Naive thymus-derived CD4-positive, alpha-beta T cell (primary cell): Measurements from ENCODE around the gene SMC1B. TPM values are rescaled to one million over a fixed set of nuclear protein-coding genes. Genes with fewer than 3 reads are reported as not detected.

ENCODE experiments used
- ATAC-seq: fragments of 150-1000 bp; cut with Tn5 transposase; 2 replicates; pipeline ENCODE4 v1.10.0; 2021; ENCODE audit warnings: mild to moderate bottlenecking, moderate library complexity
- CTCF ChIA-PET: fragments of 350-600 bp; sonication (Branson Sonifier 250); formaldehyde crosslinking; loops from one replicate; lab custom pipeline; 2021; ENCODE audit warnings: antibody characterized with exemption; lab: Charles Lee
- POLR2A ChIA-PET: fragments of 350-600 bp; sonication (Branson Sonifier 250); formaldehyde crosslinking; loops from one replicate; lab custom pipeline; 2021; ENCODE audit warnings: antibody characterized with exemption, inconsistent platforms; lab: Charles Lee
- DNase-seq, 9 donors: peaks; one replicate each; pipeline versions ENCODE4 v3.0.0 to v3.0.0-alpha.2; 2020 to 2022; ENCODE audit warnings: mixed read lengths in 1 of 9
- H3K27ac ChIP-seq: one replicate; pipeline ENCODE4 v1.7.0; 2013; ENCODE audit warnings: mild to moderate bottlenecking, low read depth, low read length, moderate library complexity
- H3K27me3 ChIP-seq, 2 donors: one replicate each; pipeline ENCODE4 v1.7.0; 2013; ENCODE audit warnings: low read length in 2 of 2, mild to moderate bottlenecking in 2 of 2, moderate library complexity in 2 of 2; ENCODE audit not compliant: control insufficient read depth in 2 of 2, insufficient read depth in 2 of 2
- H3K36me3 ChIP-seq, 3 experiments: 1 replicate in 2 of 3; 2 replicates in 1 of 3; pipeline ENCODE4 v1.7.0; 2013; ENCODE audit warnings: low read length in 3 of 3, mild to moderate bottlenecking in 3 of 3, moderate library complexity in 1 of 3; ENCODE audit not compliant: insufficient read depth in 3 of 3, control insufficient read depth in 2 of 3
- H3K4me1 ChIP-seq, 2 donors: one replicate each; pipeline ENCODE4 v1.7.0; 2013; ENCODE audit warnings: low read length in 2 of 2, mild to moderate bottlenecking in 2 of 2, moderate library complexity in 1 of 2; ENCODE audit not compliant: control insufficient read depth in 2 of 2, insufficient read depth in 2 of 2
- H3K4me3 ChIP-seq: 2 replicates; pipeline ENCODE4 v1.7.0; 2013; ENCODE audit warnings: mild to moderate bottlenecking, low read length
- H3K9me3 ChIP-seq, 3 experiments: 1 replicate in 2 of 3; 2 replicates in 1 of 3; pipeline ENCODE4 v1.7.0; 2013; ENCODE audit warnings: low read length in 3 of 3; ENCODE audit not compliant: control insufficient read depth in 2 of 3
- H3K27ac Mint-ChIP-seq, 9 donors: one replicate each; pipeline ENCODE4 v1.8.0; 2020 to 2022; ENCODE audit warnings: mixed read lengths in 9 of 9, mild to moderate bottlenecking in 8 of 9, moderate library complexity in 5 of 9, inconsistent platforms in 2 of 9
- H3K27me3 Mint-ChIP-seq, 5 donors: one replicate each; pipeline ENCODE4 v1.8.0; 2021 to 2022; ENCODE audit warnings: mixed read lengths in 5 of 5, mild to moderate bottlenecking in 1 of 5
- H3K36me3 Mint-ChIP-seq, 5 donors: one replicate each; pipeline ENCODE4 v1.8.0; 2020 to 2022; ENCODE audit warnings: mixed read lengths in 5 of 5, mild to moderate bottlenecking in 3 of 5, inconsistent platforms in 1 of 5
- H3K4me1 Mint-ChIP-seq, 7 donors: one replicate each; pipeline ENCODE4 v1.8.0; 2020 to 2022; ENCODE audit warnings: mixed read lengths in 7 of 7, mild to moderate bottlenecking in 3 of 7, inconsistent platforms in 1 of 7
- H3K4me3 Mint-ChIP-seq, 10 donors: one replicate each; pipeline ENCODE4 v1.8.0; 2020 to 2022; ENCODE audit warnings: mild to moderate bottlenecking in 10 of 10, mixed read lengths in 10 of 10, moderate library complexity in 6 of 10, inconsistent platforms in 2 of 10
- H3K9me3 Mint-ChIP-seq, 11 donors: one replicate each; pipeline ENCODE4 v1.8.0; 2020 to 2022; ENCODE audit warnings: mixed read lengths in 11 of 11, mild to moderate bottlenecking in 4 of 11, inconsistent platforms in 1 of 11, moderate library complexity in 1 of 11
- intact Hi-C, 2 donors: fragments of 100-400 bp; cut with micrococcal nuclease; formaldehyde crosslinking; loops; one replicate each; pipeline ENCODE4 v1.15.1; 2023
- polyA plus RNA-seq, 2 donors: library from polyadenylated mRNA; unstranded; fragments of 300-500 nt; fragmentation: Illumina TruSeq; gene quantifications; one replicate each; pipeline ENCODE4 v1.2.3, GENCODE V29; 2021
- total RNA-seq, 6 experiments: library from RNA in 5 of 6; stranded (reverse) in 5 of 6; gene quantifications; 1 replicate in 5 of 6; 2 replicates in 1 of 6; pipeline ENCODE4 v1.2.3 and lab custom pipeline; 2021 to 2026

SMC1B gene
- total and polyA plus RNA-seq, 7 experiments from 2014 or later, result 0.11 to 0.70 TPM; not detected in 5

- CTCF ChIA-PET, result no interaction called here
- Mint-ChIP-seq H3K4me1 (peaks cover 5 to 72% (median 55%) of the 10 kb centered on the region in 7 donors), H3K9me3 (no peaks in the 10 kb centered on the region), H3K27me3 (no peaks in the 10 kb centered on the region), H3K27ac (peak overlapping the region in 8 of 9 donors; percentile 85 to 99 (median 94)), H3K36me3 (peaks cover 9 to 49% (median 33%) of the 10 kb centered on the region in 5 donors), H3K4me3 (peak overlapping the region in 8 of 10 donors; percentile 25 to 75 (median 60))
- H3K4me3 ChIP-seq, result no peak overlapping the region
- H3K9me3 ChIP-seq, result no peaks in the 10 kb centered on the region
- H3K4me1 ChIP-seq, result peaks cover 0 to 24% of the 10 kb centered on the region in 2 donors
- POLR2A ChIA-PET, result no interaction called here
- peaks cover 0 to 90% (median 7%) of the 10 kb centered on the region in 3 experiments for H3K36me3 ChIP-seq
- ATAC-seq (no peak), DNase-seq (no peak)
- no peaks in the 10 kb centered on the region for H3K27me3 ChIP-seq
- intact Hi-C loops, result loop anchor here in 1 of 2 donors (1.0 kb wide), 1 partner anchor 19 kb away; no protein-coding TSS in a partner anchor
- H3K27ac ChIP-seq, result no peak overlapping the region
These were observed 75.9 kb downstream of the SMC1B start for GRCh38 chr22:45337536-45337935.

- H3K4me3 ChIP-seq, result no peak overlapping the region
- H3K27me3 ChIP-seq, result no peaks in the 10 kb centered on the region
- intact Hi-C loops, result loop anchor here in 1 of 2 donors (1.0 kb wide), 1 partner anchor 19 kb away; no protein-coding TSS in a partner anchor
- peaks cover 5 to 68% (median 53%) of the 10 kb centered on the region in 7 donors for H3K4me1 Mint-ChIP-seq
- peak in 7 of 9 donors; percentile 37 to 79 (median 65) for DNase-seq
- H3K27ac ChIP-seq, result peak overlapping the region; percentile 1
- ATAC-seq, result peak; percentile 47
- no peaks in the 10 kb centered on the region for H3K27me3 Mint-ChIP-seq
- H3K4me3 Mint-ChIP-seq, result peak overlapping the region in 8 of 10 donors; percentile 46 to 75 (median 62)
- peaks cover 0 to 92% (median 7%) of the 10 kb centered on the region in 3 experiments for H3K36me3 ChIP-seq
- H3K4me1 ChIP-seq, result peaks cover 0 to 20% of the 10 kb centered on the region in 2 donors
- POLR2A ChIA-PET, result interaction anchor here (0.8 kb wide), 1 partner anchor 14 kb away, joined by 3 read pairs; no protein-coding TSS in a partner anchor
- CTCF ChIA-PET, result no interaction called here
- no peaks in the 10 kb centered on the region for H3K9me3 Mint-ChIP-seq
- peak overlapping the region in 8 of 9 donors; percentile 85 to 99 (median 94) for H3K27ac Mint-ChIP-seq
- peaks cover 9 to 49% (median 33%) of the 10 kb centered on the region in 5 donors for H3K36me3 Mint-ChIP-seq
- no peaks in the 10 kb centered on the region for H3K9me3 ChIP-seq
These were observed 76.4 kb downstream of the SMC1B start for GRCh38 chr22:45336971-45337431.

DNA sequence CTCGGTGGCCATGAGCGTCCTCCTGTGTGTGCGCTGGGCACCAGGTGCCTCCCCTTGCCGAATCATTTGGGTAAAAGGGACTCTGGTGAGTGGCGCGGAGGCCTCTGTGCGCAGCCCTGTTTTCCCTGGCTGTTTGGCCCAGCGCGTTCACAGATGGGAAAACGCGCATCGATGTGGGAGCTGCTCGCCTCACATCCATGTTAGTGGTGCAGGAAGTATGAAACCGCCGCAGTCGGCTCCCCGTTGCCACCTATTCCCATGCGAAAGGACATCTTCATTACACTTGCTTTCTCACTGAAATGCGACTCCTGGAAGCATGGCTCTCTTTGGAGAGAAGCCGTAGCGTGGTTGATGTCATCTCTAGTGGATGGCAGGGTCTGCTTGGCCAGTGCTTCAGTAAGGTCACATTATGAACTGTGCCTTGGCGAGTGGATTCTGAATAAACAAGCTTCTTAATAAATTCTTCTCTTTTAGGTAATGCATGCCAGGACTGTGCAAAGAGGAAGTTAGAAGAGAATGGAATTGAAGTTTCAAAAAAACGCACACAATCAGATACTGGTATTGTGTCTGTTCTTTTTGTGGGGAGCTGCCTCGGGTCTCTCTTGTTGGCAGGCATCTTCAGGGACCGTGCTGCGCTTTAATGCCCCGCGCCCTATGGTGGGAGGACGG is 77.4 kb downstream of the SMC1B start:
- Histone ChIP-seq H3K9me3 (no peaks in the 10 kb centered on the region), H3K4me3 (no peak overlapping the region), H3K36me3 (peaks cover 0 to 92% (median 7%) of the 10 kb centered on the region in 3 experiments), H3K27ac (no peak overlapping the region), H3K27me3 (no peaks in the 10 kb centered on the region), H3K4me1 (peaks cover 0 to 10% of the 10 kb centered on the region in 2 donors)
- Mint-ChIP-seq H3K27me3 (no peaks in the 10 kb centered on the region), H3K27ac (peak overlapping the region in 7 of 9 donors; percentile 85 to 99 (median 96)), H3K36me3 (peaks cover 9 to 53% (median 30%) of the 10 kb centered on the region in 5 donors), H3K4me1 (peaks cover 5 to 64% (median 43%) of the 10 kb centered on the region in 7 donors), H3K9me3 (no peaks in the 10 kb centered on the region), H3K4me3 (peak overlapping the region in 6 of 10 donors; percentile 49 to 75 (median 66))
- CTCF ChIA-PET, result interaction anchor here (0.7 to 1.0 kb wide), 2 partner anchors 18 to 55 kb away, joined by 3 read pairs; no protein-coding TSS in a partner anchor
- DNase-seq (no peak), ATAC-seq (no peak)
- intact Hi-C loops, result no loop called here
- POLR2A ChIA-PET, result interaction anchor here (0.7 to 2.9 kb wide), 4 partner anchors 11 to 21 kb away, joined by 3 to 11 read pairs (median 4); no protein-coding TSS in a partner anchor

DNA sequence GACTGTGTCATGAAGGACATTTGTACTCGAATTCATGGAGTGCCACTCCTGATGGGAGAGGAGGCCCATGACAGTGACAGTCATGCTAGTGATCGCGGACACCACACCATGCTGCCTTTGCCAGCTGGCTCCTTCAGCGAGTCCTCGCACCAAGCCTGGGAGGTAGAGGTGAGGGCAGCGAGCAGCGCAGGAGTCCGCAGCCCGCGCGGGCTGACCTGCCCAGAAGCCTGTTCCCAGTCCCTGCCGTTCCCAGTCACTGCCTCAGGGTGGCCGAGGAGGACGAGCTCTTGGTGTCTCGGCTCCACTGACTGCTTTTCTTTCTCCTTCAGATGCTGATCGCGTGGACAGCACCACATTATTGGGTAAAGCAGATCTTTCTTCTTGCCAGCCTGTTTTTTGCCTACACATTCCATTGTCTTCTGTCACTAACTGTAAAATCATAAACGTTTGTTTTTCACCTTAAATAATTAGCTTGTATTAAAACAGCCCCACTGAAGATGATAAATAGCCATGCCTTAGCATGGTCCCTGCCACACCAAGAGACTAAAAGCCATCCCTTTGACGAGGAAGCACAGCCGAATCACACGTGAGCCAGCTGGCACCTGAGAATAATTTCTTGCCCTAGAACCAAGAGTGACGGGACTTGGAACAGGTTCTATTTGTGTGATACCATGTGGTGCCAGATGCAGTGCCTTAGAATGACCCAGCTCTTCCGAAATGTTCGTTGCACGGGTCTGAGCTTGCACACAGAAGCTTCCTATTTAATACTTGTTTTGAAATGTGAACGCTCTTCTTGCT is 78.2 kb downstream of the SMC1B start:
- peaks cover 0 to 92% (median 3%) of the 10 kb centered on the region in 3 experiments for H3K36me3 ChIP-seq
- Mint-ChIP-seq H3K36me3 (peaks cover 9 to 57% (median 28%) of the 10 kb centered on the region in 5 donors), H3K4me3 (no peak overlapping the region), H3K27ac (peak overlapping the region in 6 of 9 donors; percentile 25 to 96 (median 87)), H3K9me3 (no peaks in the 10 kb centered on the region), H3K27me3 (no peaks in the 10 kb centered on the region), H3K4me1 (peaks cover 3 to 56% (median 35%) of the 10 kb centered on the region in 7 donors)
- no peaks in the 10 kb centered on the region for H3K9me3 ChIP-seq
- intact Hi-C loops, result no loop called here
- no peak overlapping the region for H3K27ac ChIP-seq
- H3K27me3 ChIP-seq, result no peaks in the 10 kb centered on the region
- CTCF ChIA-PET, result interaction anchor here (1.0 kb wide), 1 partner anchor 54 kb away, joined by 3 read pairs; no protein-coding TSS in a partner anchor
- POLR2A ChIA-PET, result interaction anchor here (0.7 to 2.9 kb wide), 4 partner anchors 11 to 21 kb away, joined by 3 to 11 read pairs (median 4); no protein-coding TSS in a partner anchor
- H3K4me1 ChIP-seq, result peaks cover 0 to 2% of the 10 kb centered on the region in 2 donors
- DNase-seq, result no peak
- ATAC-seq, result no peak
- no peak overlapping the region for H3K4me3 ChIP-seq

- no peak overlapping the region for H3K4me3 ChIP-seq
- POLR2A ChIA-PET, result interaction anchor here (1.1 to 2.9 kb wide), 2 partner anchors 12 to 15 kb away, joined by 3 to 11 read pairs; no protein-coding TSS in a partner anchor
- DNase-seq, result no peak
These were observed 78.9 kb downstream of the SMC1B start for GRCh38 chr22:45334528-45334927.

DNA sequence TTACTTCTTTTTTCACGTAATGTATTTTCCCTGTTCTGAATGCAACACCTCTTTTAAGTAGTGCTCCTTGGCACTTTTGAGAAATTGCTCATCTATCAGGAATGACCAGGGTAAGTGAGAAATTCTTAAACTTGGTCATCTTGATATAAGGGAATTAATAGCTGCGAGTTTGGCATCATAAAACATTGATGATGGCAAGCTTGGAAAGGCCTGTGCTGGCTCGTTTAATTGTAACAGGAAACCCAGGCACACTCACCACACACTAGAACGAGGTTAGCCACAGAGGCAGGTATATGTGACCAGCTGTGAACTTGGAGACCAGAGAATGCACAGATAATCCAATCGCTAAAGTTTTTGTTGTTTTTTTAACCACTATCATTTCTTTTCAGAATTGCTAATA is 79.3 kb downstream of the SMC1B start:
- Histone ChIP-seq H3K36me3 (peaks cover 0 to 94% (median 0%) of the 10 kb centered on the region in 3 experiments), H3K4me3 (no peak overlapping the region), H3K9me3 (no peaks in the 10 kb centered on the region), H3K27me3 (no peaks in the 10 kb centered on the region), H3K27ac (no peak overlapping the region), H3K4me1 (no peaks in the 10 kb centered on the region)
- ATAC-seq, result no peak
- peak overlapping the region in 8 of 9 donors; percentile 16 to 83 (median 68) for H3K27ac Mint-ChIP-seq
- H3K36me3 Mint-ChIP-seq, result peaks cover 4 to 59% (median 22%) of the 10 kb centered on the region in 5 donors
- ChIA-PET POLR2A (interaction anchor here (2.9 kb wide), 1 partner anchor 12 kb away, joined by 11 read pairs; no protein-coding TSS in a partner anchor), CTCF (no interaction called here)
- H3K27me3 Mint-ChIP-seq, result no peaks in the 10 kb centered on the region
- intact Hi-C loops, result no loop called here
- H3K4me3 Mint-ChIP-seq, result peak overlapping the region in 1 of 10 donors; percentile 18
- H3K4me1 Mint-ChIP-seq, result peaks cover 0 to 47% (median 27%) of the 10 kb centered on the region in 7 donors
- no peaks in the 10 kb centered on the region for H3K9me3 Mint-ChIP-seq
- no peak for DNase-seq

More at GRCh38 chr22:45334528-45334927, 78.9 kb downstream of the SMC1B start:
- intact Hi-C loops, result no loop called here
- Histone ChIP-seq H3K36me3 (peaks cover 0 to 92% (median 0%) of the 10 kb centered on the region in 3 experiments), H3K27ac (no peak overlapping the region), H3K27me3 (no peaks in the 10 kb centered on the region), H3K9me3 (no peaks in the 10 kb centered on the region), H3K4me1 (no peaks in the 10 kb centered on the region)
- H3K27ac Mint-ChIP-seq, result peak overlapping the region in 6 of 9 donors; percentile 16 to 83 (median 78)
- no peaks in the 10 kb centered on the region for H3K27me3 Mint-ChIP-seq
- peaks cover 4 to 56% (median 25%) of the 10 kb centered on the region in 5 donors for H3K36me3 Mint-ChIP-seq
- H3K4me3 Mint-ChIP-seq, result no peak overlapping the region
- CTCF ChIA-PET, result no interaction called here
- ATAC-seq, result no peak
- H3K4me1 Mint-ChIP-seq, result peaks cover 0 to 49% (median 28%) of the 10 kb centered on the region in 7 donors
- no peaks in the 10 kb centered on the region for H3K9me3 Mint-ChIP-seq
